Activated effector memory CD4-positive, alpha-beta T cell treated with anti-CD3 and anti-CD28 coated beads, Interleukin-2, amount 50 U/mL, for 16 hours (primary cell): ENCODE results near the gene SPOCK2.
"Not testable (repeated sequence)": the region's sequence is repeated elsewhere in the genome, so short reads cannot be mapped to it uniquely, and the experiment has no call there.

Experiments used
- DNase-seq: peaks from one replicate; pipeline ENCODE4 v3.0.0-alpha.2; 2020

SPOCK2 gene

DNA sequence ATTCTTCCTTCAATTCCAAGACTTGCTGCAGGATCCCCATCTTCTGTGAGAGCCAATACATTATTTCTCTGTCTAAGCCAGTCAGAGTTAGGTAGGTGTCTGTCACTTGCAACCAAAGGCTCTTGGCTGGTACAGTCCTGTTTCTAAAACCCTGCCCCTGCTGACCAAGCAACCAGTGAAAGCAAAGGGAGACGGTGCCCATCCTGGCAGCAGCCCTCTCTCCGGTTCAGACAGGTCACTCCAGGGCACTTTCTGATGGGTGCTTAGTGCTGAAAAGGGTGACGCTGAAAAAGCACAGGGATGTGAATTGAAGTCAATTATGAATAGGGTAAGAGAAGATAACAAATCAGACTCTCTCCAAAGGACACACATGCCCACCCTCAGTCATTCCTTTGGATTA lies 37.5 kb downstream of the SPOCK2 start:
- DNase-seq: no peak

DNA sequence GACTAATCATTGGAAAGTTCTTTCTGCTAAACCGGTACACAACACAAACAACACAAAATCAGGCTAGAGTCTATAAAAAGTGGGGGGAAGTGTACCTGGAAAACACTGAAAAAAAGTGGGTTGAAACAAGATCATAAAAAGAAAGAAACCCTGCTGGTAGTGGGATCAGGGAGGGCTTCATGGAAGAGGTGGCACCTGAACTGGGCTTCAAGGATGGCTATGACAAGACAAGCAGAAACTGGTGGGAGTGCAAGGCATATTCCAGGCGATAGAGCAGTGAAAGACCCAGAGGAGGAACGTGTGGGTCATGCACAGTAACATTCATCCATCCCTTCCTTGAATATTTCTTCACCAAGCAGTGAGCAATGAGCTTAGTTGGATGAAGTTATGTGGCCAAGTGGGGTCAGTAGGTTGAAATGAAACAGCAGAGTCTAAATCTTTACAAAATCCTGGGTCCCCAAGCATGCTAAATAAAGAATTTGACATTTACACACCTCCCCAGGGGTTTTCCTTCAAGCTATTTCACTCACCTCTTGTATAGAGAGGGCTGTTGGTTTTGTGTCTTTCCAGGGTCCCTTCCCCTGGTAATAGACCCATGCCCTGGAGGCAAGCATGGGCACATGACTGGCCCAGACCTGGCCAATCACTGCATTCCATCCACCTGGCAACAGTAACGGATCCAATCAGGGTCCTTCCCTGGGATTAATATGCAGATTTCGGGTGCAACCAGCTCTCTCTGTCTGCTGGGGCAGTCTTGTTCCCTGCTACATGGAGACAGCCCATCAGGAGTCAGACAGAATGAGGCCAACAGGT lies 38.2 kb downstream of the SPOCK2 start:
- DNase-seq: no peak

DNA sequence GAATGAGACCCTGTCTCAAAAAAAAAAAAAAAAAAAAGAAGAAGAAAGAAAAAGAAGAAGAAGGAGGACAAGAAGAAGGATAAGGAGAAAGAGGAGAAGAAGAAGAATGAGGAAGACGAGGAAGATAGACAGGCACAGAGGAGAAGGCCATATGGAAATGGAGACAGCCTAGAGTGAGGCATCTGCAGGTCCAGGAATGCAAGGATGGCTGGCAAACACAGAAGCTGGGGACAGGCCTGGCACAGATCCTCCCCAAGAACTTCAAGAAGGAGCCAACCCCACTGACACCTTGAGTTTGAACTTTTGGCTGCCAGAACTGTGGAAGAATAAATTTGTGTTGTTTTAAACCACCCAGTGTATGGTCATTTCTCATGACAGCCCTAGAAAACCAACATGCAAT lies 38.9 kb downstream of the SPOCK2 start:
- DNase-seq: no peak

DNA sequence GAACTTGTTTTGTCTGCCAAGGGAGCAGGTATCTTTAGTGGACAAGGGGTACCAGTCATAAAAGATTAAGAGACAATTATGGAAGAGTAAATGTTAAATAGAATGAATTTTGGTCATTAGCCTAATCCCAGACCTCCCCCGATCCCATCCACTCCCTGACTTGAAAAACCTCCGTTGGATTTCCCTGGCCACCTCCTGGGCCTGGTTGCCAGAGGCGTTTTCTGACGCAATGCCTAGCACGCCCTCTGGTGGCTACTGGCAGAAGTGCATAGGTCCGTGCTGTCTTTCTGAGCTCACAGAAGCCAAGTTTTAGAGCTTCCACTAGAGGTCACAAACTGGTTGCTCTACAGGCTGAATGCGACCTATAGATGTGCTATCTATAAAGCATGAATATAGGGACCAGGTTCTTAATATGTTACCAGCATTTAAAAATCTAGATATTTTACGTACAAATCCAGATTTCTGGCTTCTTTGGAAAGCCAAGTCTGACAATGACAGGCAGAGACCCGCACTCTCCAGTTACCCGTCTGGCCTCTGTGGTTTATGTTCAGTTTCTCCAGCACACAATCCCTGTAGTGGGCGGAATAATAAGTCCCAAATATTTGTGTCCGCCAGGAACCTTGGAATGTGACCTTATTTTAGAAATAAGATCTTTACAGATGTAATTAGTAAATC lies 39.8 kb downstream of the SPOCK2 start:
- DNase-seq: peak; percentile 96

DNA sequence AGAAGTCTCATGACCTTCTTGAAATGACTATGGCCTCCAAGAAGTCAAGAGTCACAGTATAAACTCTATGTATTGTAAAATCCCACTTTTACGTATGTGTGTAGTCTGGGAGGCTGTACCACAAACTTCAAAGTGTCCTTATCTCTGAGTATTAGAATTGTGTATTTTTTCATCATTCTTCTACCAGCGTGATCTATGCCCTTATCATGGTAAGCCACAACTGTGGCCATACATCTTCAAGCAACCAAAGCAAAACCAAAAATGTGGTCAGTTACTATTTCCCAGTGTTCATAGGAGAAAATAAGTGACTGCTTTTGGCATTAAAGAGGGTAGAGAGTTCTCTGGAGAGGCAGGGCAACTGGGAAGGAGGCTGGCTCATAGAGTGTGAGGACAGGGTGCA lies 42.8 kb downstream of the SPOCK2 start:
- no peak for DNase-seq

DNA sequence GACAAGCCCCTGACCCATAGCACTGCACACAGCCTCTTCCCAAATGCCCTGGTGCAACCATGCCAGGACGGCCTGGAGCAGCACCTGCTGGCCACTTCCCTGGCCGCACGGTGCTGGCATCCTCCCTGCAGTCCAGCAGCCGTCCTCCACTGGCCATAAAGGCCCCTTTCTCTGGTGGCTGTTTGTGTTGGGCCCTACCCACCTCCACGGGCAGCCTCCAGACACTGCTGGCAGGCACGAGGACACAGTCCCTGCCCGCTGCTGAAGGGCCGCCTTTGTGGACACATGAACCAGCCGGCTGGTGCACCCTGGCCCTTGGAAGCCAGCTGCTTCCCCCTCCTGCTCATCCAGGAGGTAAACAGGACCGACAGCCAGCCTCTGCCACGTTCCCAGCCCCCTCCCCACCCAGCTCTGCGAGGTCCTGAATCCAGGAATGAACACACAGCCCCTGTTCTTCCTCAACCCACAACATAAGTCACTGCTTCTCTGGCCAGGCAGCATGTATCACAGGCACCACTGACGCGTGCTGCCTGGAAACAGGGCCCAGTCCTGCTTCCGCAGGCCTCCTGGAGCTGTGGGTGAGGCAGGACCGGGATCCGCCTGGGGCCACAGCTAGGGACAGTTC lies 43.8 kb downstream of the SPOCK2 start:
- DNase-seq: no peak

DNA sequence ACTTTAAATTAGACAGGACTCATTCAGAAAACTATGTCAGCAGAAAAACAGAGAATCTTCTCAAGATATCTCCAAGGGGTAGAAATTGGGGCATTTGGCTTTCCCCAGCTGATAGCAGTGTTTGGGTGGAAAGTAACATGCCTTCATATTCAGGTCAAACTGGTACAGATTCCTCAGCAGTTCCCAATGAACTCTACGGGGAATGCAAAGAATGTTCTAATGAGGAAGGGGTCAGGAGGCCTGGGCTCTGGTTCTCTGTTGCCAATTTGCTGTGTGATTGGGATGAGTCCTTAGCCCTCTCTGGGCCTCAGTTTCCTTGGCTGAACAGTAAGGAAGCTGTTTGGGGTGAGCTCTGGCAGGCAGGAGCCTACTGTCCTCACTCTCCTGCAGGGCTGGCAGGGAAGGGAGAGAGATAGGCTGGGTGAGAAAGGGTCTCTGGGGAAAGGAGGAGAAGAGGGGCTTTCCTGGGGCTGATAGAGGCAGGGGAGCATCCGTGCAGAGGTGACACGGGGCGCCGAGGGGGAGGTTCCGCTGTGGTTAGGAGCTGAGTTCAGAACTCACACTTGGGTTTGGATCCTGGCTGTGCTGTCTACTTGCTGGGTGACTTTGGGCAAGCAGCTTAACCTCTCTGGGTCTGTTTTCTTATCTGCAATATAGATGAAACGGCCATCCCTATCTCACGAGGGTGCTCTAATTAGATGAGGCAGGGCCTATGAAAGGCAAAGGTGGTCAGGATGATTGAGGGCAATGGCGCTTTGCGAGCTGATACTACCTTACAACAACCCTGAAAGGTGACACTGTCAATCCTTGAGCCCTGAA lies 45.1 kb downstream of the SPOCK2 start:
- DNase-seq: no peak

DNA sequence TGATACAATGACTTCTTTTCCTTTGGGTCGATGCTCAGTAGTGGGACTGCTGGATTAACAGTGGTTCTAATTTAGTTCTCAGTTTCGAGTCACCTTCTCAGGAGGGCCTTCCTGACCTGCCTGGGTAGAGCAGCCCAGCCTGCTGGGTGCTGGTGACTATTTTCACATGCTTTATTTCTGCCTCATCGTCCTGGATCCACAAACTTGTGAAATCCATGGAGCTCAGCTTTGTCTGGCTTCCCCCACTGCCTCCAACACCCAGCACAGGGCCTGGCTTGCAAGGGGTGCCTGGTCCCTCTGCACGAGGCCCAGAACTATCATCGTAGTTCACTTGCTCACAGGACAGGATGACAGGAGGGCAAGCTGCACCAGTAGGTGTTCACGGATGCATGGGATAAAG lies 46.9 kb downstream of the SPOCK2 start:
- no peak for DNase-seq

DNA sequence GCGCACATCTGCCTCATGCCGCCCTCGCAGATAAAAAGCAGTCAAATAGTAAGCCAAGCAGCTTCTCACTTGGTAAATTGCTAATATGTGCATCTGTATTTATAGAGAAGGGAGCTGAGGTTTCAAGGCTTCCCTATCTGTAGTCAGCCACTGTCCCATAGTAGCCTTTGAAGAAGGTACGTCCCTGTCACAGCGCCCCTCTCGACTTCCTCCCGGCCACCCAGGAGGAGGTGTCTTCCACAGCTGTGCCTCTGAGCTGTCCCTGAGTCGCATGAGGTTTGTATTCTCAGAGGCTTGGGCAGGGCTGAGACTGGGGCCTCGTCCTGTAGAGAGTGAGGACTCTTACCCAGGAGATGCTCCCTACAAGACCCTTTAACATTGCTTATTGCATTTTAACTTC lies 49.0 kb downstream of the SPOCK2 start:
- DNase-seq: no peak

DNA sequence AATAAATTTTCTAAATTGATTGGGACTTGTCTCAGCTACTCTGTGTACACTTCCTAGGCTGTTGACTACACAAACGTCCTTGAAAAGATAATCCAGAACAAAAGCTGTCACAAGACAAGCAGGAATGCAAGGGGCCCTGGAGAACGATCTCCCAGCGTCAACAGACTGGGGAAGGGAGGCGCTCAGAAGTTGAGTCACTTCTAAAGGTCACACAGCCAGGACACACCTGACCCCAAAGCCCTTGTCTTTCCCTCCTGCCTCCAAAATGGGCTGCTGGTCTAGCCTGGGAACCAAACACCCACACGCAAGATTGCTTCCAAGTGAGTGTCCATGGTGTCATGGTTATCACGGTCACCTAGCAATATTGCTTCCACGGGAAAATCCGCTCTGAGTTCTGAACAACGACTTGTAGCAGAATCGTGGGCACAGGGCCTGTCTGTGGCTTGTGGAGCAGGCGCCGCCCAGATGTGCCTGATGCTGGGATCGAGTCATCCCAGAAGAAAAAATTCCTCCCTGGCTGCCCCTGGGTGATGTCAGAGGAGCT lies 49.8 kb downstream of the SPOCK2 start:
- DNase-seq: no peak

DNA sequence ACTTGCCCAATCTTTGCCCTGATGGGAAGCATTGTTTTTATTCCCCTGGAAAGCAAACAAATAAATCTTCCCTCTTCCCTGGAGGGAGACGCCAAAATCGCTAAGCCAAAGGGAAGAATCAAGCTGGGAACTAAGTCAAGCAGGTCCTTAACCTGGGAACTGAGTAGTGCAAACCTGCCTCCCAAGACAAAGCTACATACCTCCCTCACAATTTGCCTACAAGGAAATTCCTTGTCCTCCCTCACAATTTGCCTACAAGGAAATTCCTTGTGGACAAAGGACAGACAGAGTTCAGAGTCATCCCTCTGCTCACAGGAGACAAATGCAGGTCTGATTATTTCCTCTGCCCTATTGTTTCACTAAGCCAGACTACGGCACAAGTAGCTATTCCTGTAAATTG lies 50.5 kb downstream of the SPOCK2 start:
- DNase-seq: no peak

DNA sequence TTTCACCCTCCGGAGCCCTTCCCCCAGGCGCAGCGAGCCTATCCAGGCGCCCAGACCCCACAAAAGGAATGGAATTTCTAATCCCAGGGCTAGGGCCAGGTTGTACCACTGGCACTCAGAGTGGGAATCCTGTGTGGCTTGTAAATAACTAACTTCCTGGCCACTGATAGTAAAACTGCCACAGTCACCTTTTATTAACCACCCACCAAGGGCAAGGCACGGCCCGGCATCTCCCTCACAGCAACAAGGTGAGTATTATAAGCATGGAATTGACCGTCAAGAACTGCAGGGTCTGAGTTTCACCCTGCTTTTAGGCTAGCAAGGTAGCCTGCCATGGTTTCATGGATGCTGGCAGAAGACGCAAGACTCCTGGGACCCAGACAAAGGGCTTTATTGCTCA lies 51.1 kb downstream of the SPOCK2 start:
- DNase-seq: no peak

DNA sequence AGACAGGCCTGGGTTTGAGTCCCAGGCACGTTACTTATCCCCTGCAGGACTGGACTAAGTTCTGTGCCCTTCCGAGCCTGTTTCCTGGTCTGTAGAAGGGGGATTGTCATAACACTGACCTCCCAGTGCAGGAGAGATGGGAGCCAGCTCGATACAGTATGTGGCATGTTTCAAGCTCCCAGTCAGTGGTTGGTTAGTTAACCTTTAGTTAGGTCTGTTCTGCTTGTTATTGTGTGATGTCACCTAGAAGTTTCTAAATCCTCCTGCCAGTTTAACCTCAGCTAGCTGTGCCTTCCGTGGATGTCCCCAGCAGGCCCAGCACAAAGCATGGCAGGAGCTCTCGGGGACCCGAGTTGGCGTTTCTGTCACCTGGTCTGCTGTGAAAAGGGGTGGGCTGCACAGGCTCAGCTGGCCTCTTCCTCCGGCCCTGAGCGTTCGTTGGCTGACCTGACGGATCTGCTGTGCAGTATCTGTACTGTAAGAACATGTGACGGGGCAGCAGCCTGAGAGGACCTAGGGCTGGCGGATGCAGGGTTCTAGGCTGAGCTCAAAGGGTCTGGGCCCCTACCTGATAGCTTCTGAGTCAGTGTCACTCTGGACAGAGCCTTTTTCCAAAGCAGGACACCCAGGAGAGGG lies 53.0 kb downstream of the SPOCK2 start:
- no peak for DNase-seq

DNA sequence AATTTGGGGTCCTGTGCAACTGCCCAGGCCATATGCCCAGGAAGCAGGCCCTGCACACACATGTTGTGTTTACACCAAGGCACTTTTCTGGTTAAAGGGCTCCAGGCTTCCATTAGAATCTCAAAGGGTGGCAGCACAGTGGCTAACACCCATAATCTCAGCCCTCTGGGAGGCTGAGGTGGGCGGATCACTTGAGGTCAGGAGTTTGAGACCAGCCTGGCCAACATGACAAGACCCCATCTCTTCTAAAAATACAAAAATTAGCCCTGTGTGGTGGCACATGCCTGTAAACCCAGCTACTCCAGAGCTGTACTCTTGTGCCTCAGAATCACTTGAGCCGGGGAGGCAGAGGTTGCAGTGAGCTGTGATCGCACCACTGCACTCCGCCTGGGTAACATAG lies 53.6 kb downstream of the SPOCK2 start:
- no peak for DNase-seq

DNA sequence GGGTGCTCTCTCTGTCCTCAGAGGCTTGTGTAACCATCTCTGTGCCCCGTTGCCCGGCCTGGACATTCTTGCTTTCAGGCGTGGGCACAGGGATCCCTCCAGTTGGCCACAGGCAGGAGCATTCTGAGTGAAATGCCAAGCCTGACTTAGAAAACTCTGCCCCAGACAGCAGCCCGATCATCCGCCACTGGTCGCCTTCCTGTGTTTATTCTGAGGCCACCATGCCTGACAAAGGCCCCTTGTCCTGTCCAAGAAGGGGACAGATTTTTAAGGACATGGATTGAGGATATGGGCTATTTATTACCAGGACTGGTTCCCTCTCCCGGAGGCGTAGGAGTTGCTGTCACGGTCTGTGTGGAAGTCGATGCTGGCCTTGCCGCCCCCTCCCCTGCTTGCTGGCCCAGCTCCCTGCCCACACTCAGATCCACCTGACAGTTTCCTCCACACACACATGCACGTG lies 54.3 kb downstream of the SPOCK2 start:
- DNase-seq: no peak

DNA sequence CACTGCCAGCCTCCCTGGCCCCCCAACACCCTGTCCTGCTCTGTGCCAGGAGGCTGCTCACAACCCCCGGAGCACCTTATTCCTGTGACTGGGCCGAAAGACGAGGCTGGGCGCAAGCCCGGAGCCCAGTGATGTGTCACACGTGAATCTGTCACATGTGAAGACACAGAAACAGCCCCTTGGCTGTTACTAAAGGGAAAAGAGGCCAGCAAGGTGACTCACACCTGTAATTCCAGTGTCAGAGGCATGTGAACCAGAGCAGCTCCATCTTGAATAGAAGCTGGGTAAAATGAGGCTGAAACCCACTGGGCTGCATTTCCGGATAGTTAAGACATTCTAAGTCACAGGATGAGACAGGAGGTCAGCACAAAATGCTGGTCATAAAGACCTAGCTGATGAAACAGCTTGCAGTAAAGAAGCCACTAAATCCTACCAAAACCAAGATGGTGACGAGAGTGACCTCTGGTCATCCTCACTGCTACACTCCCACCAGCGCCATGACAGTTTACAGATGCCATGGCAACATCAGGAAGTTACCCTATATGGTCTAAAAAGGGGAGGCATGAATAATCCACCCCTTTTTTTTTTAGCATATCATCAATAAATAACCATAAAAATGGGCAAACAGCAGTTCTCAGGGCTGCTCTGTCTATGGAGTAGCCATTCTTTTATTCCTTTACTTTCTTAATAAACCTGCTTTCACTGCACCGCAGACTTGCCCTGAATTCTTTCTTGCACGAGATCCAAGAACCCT lies 55.8 kb downstream of the SPOCK2 start:
- not testable (repeated sequence) for DNase-seq

DNA sequence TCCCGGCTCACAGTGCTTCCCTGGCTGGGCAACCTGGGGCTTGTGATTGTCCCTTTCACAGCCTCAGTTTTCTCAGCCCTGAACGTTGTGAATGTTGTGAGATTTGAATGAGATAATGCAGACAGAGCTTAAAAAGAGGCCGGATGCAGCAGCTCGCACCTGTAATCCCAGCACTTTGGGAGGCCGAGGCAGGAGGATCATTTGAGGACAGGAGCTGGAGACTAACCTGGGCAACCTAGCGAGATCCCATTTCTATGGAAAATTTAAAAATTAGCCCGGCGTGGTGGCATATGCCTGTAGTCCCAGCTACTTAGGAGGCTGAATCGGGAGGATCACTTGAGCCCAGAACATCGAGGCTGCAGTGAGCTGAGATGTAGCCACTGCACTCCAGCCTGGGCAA lies 56.6 kb downstream of the SPOCK2 start:
- DNase-seq: no peak

DNA sequence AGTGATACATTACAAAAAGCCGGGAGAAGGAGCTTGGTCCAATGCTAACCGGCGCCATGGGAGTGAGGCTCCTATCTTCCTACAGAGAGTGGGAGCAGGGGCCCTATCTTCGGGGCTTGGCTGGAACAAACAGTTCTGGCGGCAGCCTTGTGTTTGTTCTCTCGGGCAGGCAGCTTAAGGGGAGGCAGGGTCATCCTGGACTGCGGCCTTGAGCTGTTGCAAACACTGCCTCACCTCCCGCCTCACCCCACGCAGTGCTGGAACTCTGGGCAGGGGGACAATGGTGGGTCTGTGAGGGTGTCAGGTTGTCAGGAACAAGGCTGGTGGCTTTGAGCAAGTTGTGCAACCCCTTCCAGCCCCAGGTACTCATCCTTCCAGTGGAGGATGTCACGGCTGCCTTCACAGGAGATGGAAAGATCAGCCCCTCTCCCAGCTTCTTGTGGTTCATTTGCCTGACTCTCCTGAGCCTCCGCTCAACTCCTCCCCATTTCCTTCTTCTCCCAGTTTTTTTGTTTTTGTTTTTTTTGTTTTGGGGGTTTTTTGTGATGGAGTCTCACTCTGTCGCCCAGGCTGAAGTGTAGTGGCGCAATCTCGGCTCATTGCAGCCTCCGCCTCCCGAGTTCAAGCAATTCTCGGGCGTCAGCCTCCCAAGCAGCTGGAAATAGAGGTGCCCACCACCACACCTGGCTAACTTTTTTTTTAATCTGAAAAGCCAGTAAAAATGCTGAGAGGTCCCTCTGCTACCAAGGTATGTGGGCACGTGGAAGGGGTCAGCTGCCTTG lies 57.4 kb downstream of the SPOCK2 start:
- no peak for DNase-seq

DNA sequence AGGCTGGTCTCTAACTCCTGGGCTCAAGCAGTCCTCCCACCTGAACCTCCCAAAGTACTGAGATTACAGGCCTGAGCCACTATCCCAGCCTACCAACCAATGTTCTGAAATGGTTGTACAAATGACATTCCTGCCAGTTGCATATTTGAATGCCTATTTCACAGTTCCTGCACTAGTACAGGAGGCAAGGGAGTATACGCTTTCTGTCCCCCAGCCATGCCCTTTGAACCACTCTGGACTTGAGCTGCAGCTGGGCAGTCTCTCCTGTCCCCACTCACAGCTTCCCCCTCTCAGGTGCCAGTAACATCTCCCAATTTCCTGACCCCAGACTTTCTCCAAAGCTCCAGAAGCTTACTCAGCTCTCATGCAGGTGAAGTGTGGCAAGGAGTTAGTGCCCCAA lies 58.9 kb downstream of the SPOCK2 start:
- no peak for DNase-seq

DNA sequence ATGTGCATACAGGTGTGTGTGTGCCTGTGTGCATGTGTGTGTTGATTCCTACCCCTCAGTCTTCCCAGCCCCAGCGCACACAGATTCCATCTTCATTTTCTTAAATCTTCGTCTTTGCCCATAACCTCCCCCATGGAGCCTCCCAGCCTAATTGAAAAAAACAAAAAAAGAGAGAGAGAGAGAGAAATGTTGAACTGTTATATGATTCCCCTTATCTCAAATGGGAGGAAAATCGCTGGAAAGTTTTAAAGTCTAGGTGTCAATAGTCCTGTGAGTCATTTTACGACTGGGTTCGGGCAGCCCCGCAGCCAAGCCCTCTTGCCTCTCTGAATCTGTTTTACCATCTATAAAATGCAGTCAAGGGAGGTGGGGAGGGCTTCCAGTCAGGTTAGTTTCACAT lies 60.9 kb downstream of the SPOCK2 start:
- DNase-seq: no peak
